CD8-positive, alpha-beta memory T cell (primary cell): ENCODE results near the gene FBXO34. TPM values are rescaled to one million over a fixed set of nuclear protein-coding genes. Genes with fewer than 3 reads are reported as not detected.

ENCODE experiments used
- CTCF ChIA-PET: fragments of 350-600 bp; sonication (Branson Sonifier 250); formaldehyde crosslinking; loops from one replicate; lab custom pipeline; 2021; ENCODE audit warnings: antibody characterized with exemption; lab: Charles Lee
- POLR2A ChIA-PET: fragments of 350-600 bp; sonication (Branson Sonifier 250); formaldehyde crosslinking; loops from one replicate; lab custom pipeline; 2021; ENCODE audit warnings: antibody characterized with exemption; lab: Charles Lee
- DNase-seq, 5 donors: peaks; one replicate each; pipeline versions ENCODE4 v3.0.0 to v3.0.0-alpha.2; 2020 to 2022; ENCODE audit warnings: mixed read lengths in 1 of 5
- H3K27ac ChIP-seq: one replicate; pipeline ENCODE4 v1.7.0; 2013; ENCODE audit warnings: low read depth, mild to moderate bottlenecking, low read length, moderate library complexity
- H3K27me3 ChIP-seq: 2 replicates; pipeline ENCODE4 v1.7.0; 2013; ENCODE audit warnings: low read length, mild to moderate bottlenecking; ENCODE audit not compliant: insufficient read depth, poor library complexity, severe bottlenecking
- H3K36me3 ChIP-seq: 2 replicates; pipeline ENCODE4 v1.7.0; 2013; ENCODE audit warnings: mild to moderate bottlenecking, low read length, moderate library complexity; ENCODE audit not compliant: insufficient read depth
- H3K4me1 ChIP-seq: 2 replicates; pipeline ENCODE4 v1.7.0; 2013; ENCODE audit warnings: mild to moderate bottlenecking, low read length, moderate library complexity; ENCODE audit not compliant: insufficient read depth
- H3K4me3 ChIP-seq: 2 replicates; pipeline ENCODE4 v1.7.0; 2013; ENCODE audit warnings: mild to moderate bottlenecking, low read length
- H3K9me3 ChIP-seq: 2 replicates; pipeline ENCODE4 v1.7.0; 2013; ENCODE audit warnings: mild to moderate bottlenecking, low read length
- H3K27ac Mint-ChIP-seq, 8 donors: one replicate each; pipeline ENCODE4 v1.8.0; 2020 to 2021; ENCODE audit warnings: mixed read lengths in 8 of 8, mild to moderate bottlenecking in 6 of 8, inconsistent platforms in 3 of 8, moderate library complexity in 3 of 8
- H3K27me3 Mint-ChIP-seq, 2 donors: one replicate each; pipeline ENCODE4 v1.8.0; 2020 to 2021; ENCODE audit warnings: mixed read lengths in 2 of 2, mild to moderate bottlenecking in 1 of 2, moderate library complexity in 1 of 2
- H3K36me3 Mint-ChIP-seq, 3 donors: one replicate each; pipeline ENCODE4 v1.8.0; 2020 to 2021; ENCODE audit warnings: mixed read lengths in 3 of 3, inconsistent platforms in 1 of 3, mild to moderate bottlenecking in 1 of 3
- H3K4me1 Mint-ChIP-seq, 3 donors: one replicate each; pipeline ENCODE4 v1.8.0; 2020 to 2021; ENCODE audit warnings: mixed read lengths in 3 of 3, inconsistent platforms in 1 of 3, mild to moderate bottlenecking in 1 of 3
- H3K4me3 Mint-ChIP-seq, 7 donors: one replicate each; pipeline ENCODE4 v1.8.0; 2020 to 2021; ENCODE audit warnings: mixed read lengths in 7 of 7, mild to moderate bottlenecking in 6 of 7, moderate library complexity in 4 of 7, inconsistent platforms in 2 of 7
- H3K9me3 Mint-ChIP-seq, 5 donors: one replicate each; pipeline ENCODE4 v1.8.0; 2020 to 2022; ENCODE audit warnings: mixed read lengths in 5 of 5, mild to moderate bottlenecking in 3 of 5, moderate library complexity in 2 of 5, inconsistent platforms in 1 of 5
- polyA plus RNA-seq: library from polyadenylated mRNA; unstranded; fragments of 300-500 nt; fragmentation: Illumina TruSeq; gene quantifications from one replicate; pipeline ENCODE4 v1.2.3, GENCODE V29; 2021
- total RNA-seq, 2 experiments: library from RNA; stranded (reverse); gene quantifications; one replicate each; pipeline ENCODE4 v1.2.3, GENCODE V29; 2021

The FBXO34 gene
- total and polyA plus RNA-seq, 3 experiments from 2014 or later, result 16.2 to 37.1 (median 17.9) TPM

- Histone ChIP-seq H3K9me3 (peaks cover 5% of the 10 kb centered on the region), H3K4me3 (no peak overlapping the region), H3K4me1 (no peaks in the 10 kb centered on the region), H3K27me3 (no peaks in the 10 kb centered on the region), H3K36me3 (no peaks in the 10 kb centered on the region), H3K27ac (no peak overlapping the region)
- DNase-seq, result no peak
- Mint-ChIP-seq H3K36me3 (peaks cover 22 to 46% (median 27%) of the 10 kb centered on the region in 3 donors), H3K27me3 (no peaks in the 10 kb centered on the region), H3K4me1 (peaks cover 24 to 52% (median 31%) of the 10 kb centered on the region in 3 donors), H3K4me3 (no peak overlapping the region), H3K9me3 (peaks cover 5 to 19% (median 13%) of the 10 kb centered on the region in 5 donors), H3K27ac (peak overlapping the region in 5 of 8 donors; percentile 8 to 73 (median 41))
- CTCF ChIA-PET, result no interaction called here
- POLR2A ChIA-PET, result no interaction called here
Measured at GRCh38 chr14:55313480-55313879, 42.3 kb downstream of the FBXO34 start.

DNA sequence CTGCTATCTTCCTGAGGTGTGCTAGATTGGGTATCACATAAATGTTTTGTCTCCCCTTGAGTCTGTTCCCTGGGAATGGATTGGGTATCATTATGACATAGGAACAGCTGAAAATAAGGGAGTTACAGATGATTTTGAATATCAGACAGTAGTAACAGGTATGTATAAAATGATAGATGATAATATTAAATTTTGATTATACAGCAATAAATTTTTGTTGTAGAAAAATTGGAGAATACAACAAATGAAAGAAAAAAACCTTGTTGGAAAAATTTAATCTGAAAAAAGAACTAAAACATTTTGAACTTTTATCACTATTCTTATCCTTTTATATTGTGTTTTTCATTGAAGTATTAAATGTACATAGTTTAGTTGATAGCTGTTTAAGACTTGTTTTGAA lies 43.2 kb downstream of the FBXO34 start:
- CTCF ChIA-PET, result no interaction called here
- Histone ChIP-seq H3K27me3 (no peaks in the 10 kb centered on the region), H3K9me3 (peaks cover 5% of the 10 kb centered on the region), H3K36me3 (no peaks in the 10 kb centered on the region), H3K4me1 (no peaks in the 10 kb centered on the region), H3K27ac (no peak overlapping the region), H3K4me3 (no peak overlapping the region)
- Mint-ChIP-seq H3K36me3 (peaks cover 24 to 50% (median 27%) of the 10 kb centered on the region in 3 donors), H3K4me3 (no peak overlapping the region), H3K4me1 (peaks cover 24 to 48% (median 34%) of the 10 kb centered on the region in 3 donors), H3K9me3 (peaks cover 5 to 19% (median 13%) of the 10 kb centered on the region in 5 donors), H3K27ac (peak overlapping the region in 1 of 8 donors; percentile 6), H3K27me3 (no peaks in the 10 kb centered on the region)
- POLR2A ChIA-PET, result no interaction called here
- no peak for DNase-seq

DNA sequence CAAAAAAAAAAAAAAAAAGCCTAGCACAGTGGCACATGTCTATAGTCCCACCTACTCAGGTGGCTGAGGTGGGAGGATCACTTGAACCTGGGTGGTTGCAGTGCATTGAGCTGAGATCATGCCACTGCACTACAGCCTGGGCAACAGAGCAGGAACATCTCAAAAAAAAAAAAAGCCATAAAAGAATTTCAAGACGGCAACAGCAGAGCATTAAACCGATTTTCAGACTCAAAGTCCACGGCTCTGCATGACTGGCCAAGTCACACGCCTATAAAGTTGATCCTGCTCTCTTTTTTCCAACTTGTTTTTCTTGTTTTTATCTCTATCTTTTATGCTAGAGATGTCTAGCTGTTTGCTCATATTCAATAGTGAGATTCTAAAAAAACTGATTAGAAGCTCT lies 45.3 kb downstream of the FBXO34 start:
- Mint-ChIP-seq H3K9me3 (peaks cover under 1 to 13% (median 10%) of the 10 kb centered on the region in 5 donors), H3K4me3 (no peak overlapping the region), H3K27ac (no peak overlapping the region), H3K36me3 (peaks cover 11 to 41% (median 15%) of the 10 kb centered on the region in 3 donors), H3K4me1 (peaks cover 12 to 31% (median 29%) of the 10 kb centered on the region in 3 donors), H3K27me3 (no peaks in the 10 kb centered on the region)
- H3K27ac ChIP-seq, result no peak overlapping the region
- no peaks in the 10 kb centered on the region for H3K36me3 ChIP-seq
- ChIA-PET POLR2A (no interaction called here), CTCF (no interaction called here)
- H3K9me3 ChIP-seq, result peaks cover 5% of the 10 kb centered on the region
- H3K4me1 ChIP-seq, result no peaks in the 10 kb centered on the region
- no peak overlapping the region for H3K4me3 ChIP-seq
- H3K27me3 ChIP-seq, result no peaks in the 10 kb centered on the region
- no peak for DNase-seq

DNA sequence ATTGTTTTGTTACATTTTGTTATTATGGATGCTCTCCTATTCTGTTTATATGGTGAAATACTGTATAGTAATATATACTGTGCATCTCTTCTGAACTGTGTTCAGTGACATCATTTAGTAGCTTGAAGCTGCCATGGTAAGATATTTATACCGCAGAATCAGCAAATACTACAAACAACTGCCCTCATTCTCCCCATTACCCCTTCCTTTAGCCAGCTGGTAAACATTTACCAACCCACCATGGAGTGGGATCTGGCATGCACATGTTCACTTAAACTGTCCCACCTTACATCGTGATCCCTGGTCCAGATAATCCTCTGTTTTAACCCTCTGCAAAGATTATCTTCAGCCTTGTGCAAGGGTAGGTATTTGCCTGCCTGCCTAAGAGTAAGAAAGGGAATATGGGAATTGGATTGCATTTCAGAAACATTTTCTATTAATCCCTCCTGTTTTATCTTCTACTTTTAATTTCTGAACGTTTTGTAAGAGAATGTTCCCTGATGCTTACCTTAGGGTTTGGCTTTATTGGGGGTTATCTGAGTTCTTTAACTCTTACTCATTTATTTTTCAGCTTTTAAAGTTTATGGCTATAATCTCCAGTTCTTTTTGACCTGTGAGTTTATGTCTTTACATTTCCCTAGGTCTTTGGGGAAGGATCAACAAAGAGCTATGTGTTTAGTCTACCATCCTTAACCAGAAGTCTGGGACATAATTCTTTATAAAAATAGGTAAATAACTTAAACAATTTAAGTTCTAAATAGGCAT lies 46.5 kb downstream of the FBXO34 start:
- Mint-ChIP-seq H3K9me3 (peaks cover 0 to 11% (median 9%) of the 10 kb centered on the region in 5 donors), H3K4me3 (no peak overlapping the region), H3K4me1 (peaks cover 12 to 31% (median 29%) of the 10 kb centered on the region in 3 donors), H3K27ac (peak overlapping the region in 5 of 8 donors; percentile 12 to 84 (median 68)), H3K27me3 (no peaks in the 10 kb centered on the region), H3K36me3 (peaks cover 11 to 41% (median 15%) of the 10 kb centered on the region in 3 donors)
- ChIA-PET CTCF (interaction anchor here (0.7 kb wide), 1 partner anchor 77 kb away, joined by 3 read pairs; no protein-coding TSS in a partner anchor), POLR2A (no interaction called here)
- no peaks in the 10 kb centered on the region for H3K36me3 ChIP-seq
- no peak for DNase-seq
- no peak overlapping the region for H3K4me3 ChIP-seq
- H3K4me1 ChIP-seq, result no peaks in the 10 kb centered on the region
- no peaks in the 10 kb centered on the region for H3K27me3 ChIP-seq
- no peak overlapping the region for H3K27ac ChIP-seq
- no peaks in the 10 kb centered on the region for H3K9me3 ChIP-seq

- POLR2A ChIA-PET, result no interaction called here
- H3K36me3 ChIP-seq, result no peaks in the 10 kb centered on the region
Measured at GRCh38 chr14:55318694-55319093, 47.5 kb downstream of the FBXO34 start.

DNA sequence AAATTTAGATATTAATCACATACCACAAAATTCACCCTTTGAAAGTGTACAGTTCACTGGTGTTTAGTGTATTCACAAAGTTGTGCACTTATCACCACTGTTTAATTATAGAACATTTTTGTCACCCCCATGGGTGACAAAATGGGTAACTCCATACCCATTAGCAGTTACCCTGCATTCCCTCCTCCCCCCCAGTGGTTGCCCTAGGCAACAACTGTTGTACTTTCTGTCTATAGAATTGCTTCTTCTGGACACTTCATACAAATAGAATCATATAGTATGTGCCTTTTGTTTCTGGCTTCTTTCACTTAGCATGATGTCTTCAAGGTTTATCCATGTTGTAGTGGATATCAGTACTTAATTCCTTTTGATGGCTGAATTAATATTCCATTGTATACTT lies 52.7 kb downstream of the FBXO34 start:
- CTCF ChIA-PET, result no interaction called here
- H3K9me3 Mint-ChIP-seq, result no peaks in the 10 kb centered on the region
- Histone ChIP-seq H3K9me3 (no peaks in the 10 kb centered on the region), H3K36me3 (no peaks in the 10 kb centered on the region), H3K4me1 (peaks cover 10% of the 10 kb centered on the region), H3K27me3 (no peaks in the 10 kb centered on the region), H3K4me3 (no peak overlapping the region), H3K27ac (no peak overlapping the region)
- H3K27me3 Mint-ChIP-seq, result no peaks in the 10 kb centered on the region
- DNase-seq, result no peak
- no peak overlapping the region for H3K4me3 Mint-ChIP-seq
- H3K27ac Mint-ChIP-seq, result peak overlapping the region in 5 of 8 donors; percentile 13 to 66 (median 35)
- peaks cover 26 to 35% (median 30%) of the 10 kb centered on the region in 3 donors for H3K4me1 Mint-ChIP-seq
- POLR2A ChIA-PET, result no interaction called here
- peaks cover 0 to 22% (median under 1%) of the 10 kb centered on the region in 3 donors for H3K36me3 Mint-ChIP-seq

More at GRCh38 chr14:55318694-55319093, 47.5 kb downstream of the FBXO34 start:
- CTCF ChIA-PET, result interaction anchor here (0.8 kb wide), 1 partner anchor 35 kb away, joined by 3 read pairs; no protein-coding TSS in a partner anchor
- no peaks in the 10 kb centered on the region for H3K27me3 ChIP-seq
- no peaks in the 10 kb centered on the region for H3K4me1 ChIP-seq
- H3K27ac ChIP-seq, result no peak overlapping the region
- no peaks in the 10 kb centered on the region for H3K9me3 ChIP-seq
- no peaks in the 10 kb centered on the region for H3K27me3 Mint-ChIP-seq
- peaks cover 2 to 33% (median 7%) of the 10 kb centered on the region in 3 donors for H3K36me3 Mint-ChIP-seq
- peaks cover 0 to 1% (median under 1%) of the 10 kb centered on the region in 5 donors for H3K9me3 Mint-ChIP-seq
- no peak overlapping the region for H3K27ac Mint-ChIP-seq
- no peak overlapping the region for H3K4me3 Mint-ChIP-seq
- H3K4me3 ChIP-seq, result no peak overlapping the region
- DNase-seq, result no peak
- H3K4me1 Mint-ChIP-seq, result peaks cover 6 to 24% (median 23%) of the 10 kb centered on the region in 3 donors

DNA sequence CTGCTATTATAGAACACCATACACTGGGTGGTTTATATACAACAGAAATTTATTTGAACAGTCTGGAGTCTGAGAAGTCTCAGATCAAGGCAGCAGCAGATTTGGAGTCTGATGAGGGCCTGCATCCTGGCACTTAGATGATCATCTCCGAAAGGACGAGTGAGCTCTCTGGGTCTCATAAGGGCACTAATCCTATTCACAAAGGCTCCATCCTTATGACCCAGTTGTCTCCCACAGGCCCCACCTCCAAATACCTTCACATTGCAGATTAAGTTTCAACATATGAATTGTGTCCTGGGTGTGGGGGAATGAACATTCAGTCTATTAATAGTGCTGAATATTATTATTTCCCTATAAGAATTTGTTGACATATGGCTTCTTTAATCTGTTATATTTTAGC lies 53.6 kb downstream of the FBXO34 start:
- H3K27me3 ChIP-seq, result no peaks in the 10 kb centered on the region
- POLR2A ChIA-PET, result no interaction called here
- Mint-ChIP-seq H3K4me3 (no peak overlapping the region), H3K9me3 (no peaks in the 10 kb centered on the region), H3K27ac (peak overlapping the region in 3 of 8 donors; percentile 35 to 66 (median 37)), H3K27me3 (no peaks in the 10 kb centered on the region), H3K4me1 (peaks cover 33 to 43% (median 38%) of the 10 kb centered on the region in 3 donors), H3K36me3 (peaks cover 0 to 20% (median 0%) of the 10 kb centered on the region in 3 donors)
- H3K4me3 ChIP-seq, result no peak overlapping the region
- CTCF ChIA-PET, result no interaction called here
- H3K36me3 ChIP-seq, result no peaks in the 10 kb centered on the region
- DNase-seq, result no peak
- no peak overlapping the region for H3K27ac ChIP-seq
- peaks cover 15% of the 10 kb centered on the region for H3K4me1 ChIP-seq
- no peaks in the 10 kb centered on the region for H3K9me3 ChIP-seq

- ChIA-PET POLR2A (no interaction called here), CTCF (interaction anchor here (2.3 kb wide), 1 partner anchor 57 kb away, joined by 6 read pairs; no protein-coding TSS in a partner anchor)
- Mint-ChIP-seq H3K4me3 (no peak overlapping the region), H3K27me3 (no peaks in the 10 kb centered on the region), H3K27ac (peak overlapping the region in 7 of 8 donors; percentile 38 to 89 (median 72)), H3K4me1 (peaks cover 49 to 62% (median 56%) of the 10 kb centered on the region in 3 donors), H3K36me3 (peaks cover 0 to 16% (median 0%) of the 10 kb centered on the region in 3 donors), H3K9me3 (no peaks in the 10 kb centered on the region)
- H3K9me3 ChIP-seq, result no peaks in the 10 kb centered on the region
- no peak overlapping the region for H3K4me3 ChIP-seq
- DNase-seq, result no peak
- no peaks in the 10 kb centered on the region for H3K27me3 ChIP-seq
- no peak overlapping the region for H3K27ac ChIP-seq
- H3K4me1 ChIP-seq, result peaks cover 21% of the 10 kb centered on the region
- no peaks in the 10 kb centered on the region for H3K36me3 ChIP-seq
Measured at GRCh38 chr14:55327179-55327578, 56.0 kb downstream of the FBXO34 start.
